GM12801 (cell line): ENCODE measurements around the gene COL19A1.

Experiments
- CTCF ChIP-seq: IDR thresholded peaks from one replicate; pipeline ENCODE4 v1.5.1; 2011; ENCODE audit warnings: control low read depth; ENCODE audit not compliant: insufficient read length; ENCODE audit errors: extremely low read depth

COL19A1 gene

GRCh38 chr6:70028926-70029325 is 162.6 kb downstream of the COL19A1 start:
- no peak for TF ChIP-seq CTCF

- no peak for TF ChIP-seq CTCF
These were observed 167.4 kb downstream of the COL19A1 start for GRCh38 chr6:70033781-70034180.

- no peak for TF ChIP-seq CTCF
These were observed 171.1 kb downstream of the COL19A1 start for GRCh38 chr6:70037445-70037844.

- no peak for TF ChIP-seq CTCF
These were observed 174.4 kb downstream of the COL19A1 start for GRCh38 chr6:70040766-70041165.

- TF ChIP-seq CTCF = no peak
These were observed 175.1 kb downstream of the COL19A1 start for GRCh38 chr6:70041411-70041810.

DNA sequence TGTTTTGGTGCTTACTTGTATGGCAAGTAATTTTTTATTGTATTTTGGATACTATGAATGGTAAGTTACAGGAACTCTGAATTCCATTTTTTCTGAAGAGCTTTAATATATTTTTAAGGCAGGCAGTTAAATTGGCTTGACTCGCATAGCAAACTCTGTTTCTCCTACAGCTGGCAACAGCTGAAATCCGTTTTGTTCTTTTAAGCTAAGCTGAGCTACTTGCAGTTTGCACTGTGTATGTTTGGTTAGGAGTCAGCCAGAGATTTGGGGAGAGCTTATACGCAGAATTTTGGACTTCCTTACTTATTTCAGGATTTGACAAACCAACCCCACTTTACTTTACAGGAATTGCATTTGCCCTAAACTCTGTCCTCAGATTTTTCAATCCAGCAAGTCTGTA is 179.1 kb downstream of the COL19A1 start:
- no peak for TF ChIP-seq CTCF

GRCh38 chr6:70051197-70052124 is 185.1 kb downstream of the COL19A1 start:
- TF ChIP-seq CTCF = no peak
